ENCODE measurements around the gene MZB1. TPM values are rescaled to one million over a fixed set of nuclear protein-coding genes. Genes with fewer than 3 reads are reported as not detected.
A peak's percentile ranks its signal among the peaks of the same experiment; 100 is the strongest.

The MZB1 gene
- total RNA-seq, 1 experiment from 2014 or later = 0.52 TPM

DNA sequence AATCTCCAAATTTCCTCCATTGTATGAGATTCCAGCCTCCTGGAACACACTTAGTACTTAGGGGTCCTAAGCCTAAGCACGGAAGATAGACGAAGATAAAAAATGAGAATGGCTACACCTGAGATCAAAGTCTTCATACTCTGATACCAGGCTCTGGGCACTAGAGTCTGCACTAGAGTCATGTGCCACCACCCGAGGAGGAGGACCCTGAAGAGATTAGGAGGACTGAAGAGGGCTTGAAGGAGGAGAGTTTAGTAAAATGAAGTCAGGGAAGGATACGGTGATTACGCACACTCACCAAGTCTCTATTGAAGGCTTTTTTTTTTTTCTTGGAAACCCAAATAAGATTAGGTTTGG, 14.7 kb upstream of the MZB1 start:
- Histone ChIP-seq H3K27ac (peak overlapping the region; percentile 78), H2AFZ (peak overlapping the region; percentile 76), H3K4me1 (replicated peaks; ENCODE audit: insufficient read depth) (peaks cover 15% of the 10 kb centered on the region), H3K4me3 (peak overlapping the region; percentile 67; the same call in 1 of the 2 replicates), H3K36me3 (ENCODE audit: low read depth) (no peaks in the 10 kb centered on the region), H3K9me3 (ENCODE audit: insufficient read depth, low read depth) (no peaks in the 10 kb centered on the region), H3K9me2 (ENCODE audit: insufficient read depth) (no peaks in the 10 kb centered on the region), H4K20me1 (ENCODE audit: insufficient read depth) (no peaks in the 10 kb centered on the region), H3F3A (ENCODE audit: insufficient read depth, low read depth) (peaks cover 8% of the 10 kb centered on the region; the same call in 1 of the 2 replicates), H3K4me2 (peak overlapping the region; percentile 95), H3K27me3 (ENCODE audit: insufficient read depth, low read depth) (no peaks in the 10 kb centered on the region), H3K79me2 (ENCODE audit: low read depth) (no peaks in the 10 kb centered on the region)
- POLR2A ChIA-PET (ENCODE audit: unreplicated experiment) = no interaction called here
- TF ChIP-seq, protein P1, sequence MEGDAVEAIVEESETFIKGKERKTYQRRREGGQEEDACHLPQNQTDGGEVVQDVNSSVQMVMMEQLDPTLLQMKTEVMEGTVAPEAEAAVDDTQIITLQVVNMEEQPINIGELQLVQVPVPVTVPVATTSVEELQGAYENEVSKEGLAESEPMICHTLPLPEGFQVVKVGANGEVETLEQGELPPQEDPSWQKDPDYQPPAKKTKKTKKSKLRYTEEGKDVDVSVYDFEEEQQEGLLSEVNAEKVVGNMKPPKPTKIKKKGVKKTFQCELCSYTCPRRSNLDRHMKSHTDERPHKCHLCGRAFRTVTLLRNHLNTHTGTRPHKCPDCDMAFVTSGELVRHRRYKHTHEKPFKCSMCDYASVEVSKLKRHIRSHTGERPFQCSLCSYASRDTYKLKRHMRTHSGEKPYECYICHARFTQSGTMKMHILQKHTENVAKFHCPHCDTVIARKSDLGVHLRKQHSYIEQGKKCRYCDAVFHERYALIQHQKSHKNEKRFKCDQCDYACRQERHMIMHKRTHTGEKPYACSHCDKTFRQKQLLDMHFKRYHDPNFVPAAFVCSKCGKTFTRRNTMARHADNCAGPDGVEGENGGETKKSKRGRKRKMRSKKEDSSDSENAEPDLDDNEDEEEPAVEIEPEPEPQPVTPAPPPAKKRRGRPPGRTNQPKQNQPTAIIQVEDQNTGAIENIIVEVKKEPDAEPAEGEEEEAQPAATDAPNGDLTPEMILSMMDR (conservative IDR thresholded peaks at IDR 0.05) = no peak
- no peak for TF ChIP-seq EZH2 (IDR thresholded peaks at IDR 0.05; ENCODE audit: low read depth)
- CTCF ChIA-PET = no interaction called here
- DNase-seq = no peak
- TSS peak; percentile 82 for BruUV-seq (replicated peaks)
- intact Hi-C loops (cut with micrococcal nuclease; ENCODE audit: unreplicated experiment) = no loop called here

DNA sequence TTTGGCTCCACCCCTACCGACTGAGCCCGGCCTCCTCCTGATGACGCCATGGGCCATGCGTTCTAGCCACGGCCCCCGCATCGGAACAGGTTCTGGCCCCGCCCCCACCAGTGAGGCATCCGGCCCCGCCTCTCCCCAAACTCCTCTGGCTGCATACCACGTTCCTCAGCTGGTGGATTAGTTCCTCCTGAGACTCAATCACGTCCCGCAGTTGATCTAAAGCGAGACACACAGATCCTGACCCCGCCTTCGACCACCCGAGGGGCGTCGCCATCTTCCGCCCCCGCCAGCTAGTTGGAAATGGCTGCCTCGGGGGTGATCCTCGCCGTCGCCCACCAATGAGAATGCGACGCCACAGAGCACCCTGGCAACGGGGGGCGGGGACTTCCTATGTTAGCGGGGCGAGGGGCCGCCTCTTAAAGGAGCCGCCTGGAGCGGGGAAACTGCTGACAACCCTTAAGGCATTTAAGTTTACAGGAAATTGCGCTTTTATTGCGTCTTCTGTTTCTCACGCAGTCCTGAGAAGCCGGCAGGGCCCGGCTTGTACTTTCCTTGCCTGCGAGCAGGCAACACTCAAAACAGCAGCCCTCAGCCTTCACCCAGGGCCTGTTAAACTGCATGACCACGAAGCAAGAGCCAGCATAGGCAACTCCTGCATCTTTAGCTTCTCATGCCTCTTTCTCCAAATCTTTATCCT, 14.2 kb upstream of the MZB1 start, which contains the start of gene SPATA24:
Gene SPATA24, minus strand, starts transcription at position 303 of the 697 bp plus-strand sequence. Its CDS starts 29 bp downstream, at position 274.
- H3K9me2 ChIP-seq (ENCODE audit: insufficient read depth) = no peaks in the 10 kb centered on the region
- peaks cover 8% of the 10 kb centered on the region; the same call in 1 of the 2 replicates for H3F3A ChIP-seq (ENCODE audit: insufficient read depth, low read depth)
- H2AFZ ChIP-seq = peak within 1 kb of the TSS; percentile 76
- peaks cover 15% of the 10 kb centered on the region for H3K4me1 ChIP-seq (replicated peaks; ENCODE audit: insufficient read depth)
- H3K79me2 ChIP-seq (ENCODE audit: low read depth) = no peaks in the 10 kb centered on the region
- H4K20me1 ChIP-seq (ENCODE audit: insufficient read depth) = no peaks in the 10 kb centered on the region
- no TSS peak for BruUV-seq (replicated peaks)
- peak within 1 kb of the TSS; percentile 95 for H3K4me2 ChIP-seq
- peak; percentile 91 to 95 for DNase-seq
- H3K9me3 ChIP-seq (ENCODE audit: insufficient read depth, low read depth) = no peaks in the 10 kb centered on the region
- no peaks in the 10 kb centered on the region for H3K36me3 ChIP-seq (ENCODE audit: low read depth)
- POLR2A ChIA-PET (ENCODE audit: unreplicated experiment) = interaction anchor here (0.6 kb wide), 2 partner anchors 358 to 1066 kb away, joined by 5 to 24 read pairs; no protein-coding TSS in a partner anchor
- peak within 1 kb of the TSS; percentile 67 for H3K4me3 ChIP-seq
- CTCF ChIA-PET = no interaction called here
- intact Hi-C loops (cut with micrococcal nuclease; ENCODE audit: unreplicated experiment) = no loop called here
- peak within 1 kb of the TSS; percentile 78 for H3K27ac ChIP-seq
- H3K27me3 ChIP-seq (ENCODE audit: insufficient read depth, low read depth) = no peaks in the 10 kb centered on the region
- TF ChIP-seq EZH2 (IDR thresholded peaks at IDR 0.05; ENCODE audit: low read depth) = no peak
- TF ChIP-seq, protein P1 (conservative IDR thresholded peaks at IDR 0.05) = no peak

DNA sequence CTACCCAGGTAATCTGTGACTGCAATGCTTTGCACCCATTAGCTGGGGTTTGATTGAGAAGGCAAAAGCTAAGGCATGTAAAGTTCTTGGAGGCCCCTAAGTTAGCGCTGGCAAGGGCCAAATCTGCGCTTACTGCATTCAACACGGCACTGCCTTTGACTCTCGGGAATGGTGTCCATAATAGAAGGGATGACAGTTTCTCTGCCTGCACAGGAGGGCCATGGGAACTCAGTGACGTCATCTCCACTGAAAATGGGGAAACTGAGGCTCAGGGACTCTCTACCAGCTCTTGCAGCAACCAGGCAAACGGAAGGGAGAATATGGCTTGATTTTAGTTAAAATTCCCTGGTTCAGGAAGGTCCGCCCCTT, 13.7 kb upstream of the MZB1 start:
- Histone ChIP-seq H3K27me3 (ENCODE audit: insufficient read depth, low read depth) (no peaks in the 10 kb centered on the region), H3F3A (ENCODE audit: insufficient read depth, low read depth) (peaks cover 8% of the 10 kb centered on the region; the same call in 1 of the 2 replicates), H3K36me3 (ENCODE audit: low read depth) (no peaks in the 10 kb centered on the region), H3K9me3 (ENCODE audit: insufficient read depth, low read depth) (no peaks in the 10 kb centered on the region), H4K20me1 (ENCODE audit: insufficient read depth) (no peaks in the 10 kb centered on the region), H3K4me3 (peak overlapping the region; percentile 67), H3K79me2 (ENCODE audit: low read depth) (no peaks in the 10 kb centered on the region), H3K4me1 (replicated peaks; ENCODE audit: insufficient read depth) (peaks cover 15% of the 10 kb centered on the region), H3K27ac (peak overlapping the region; percentile 78), H3K4me2 (peak overlapping the region; percentile 95), H3K9me2 (ENCODE audit: insufficient read depth) (no peaks in the 10 kb centered on the region), H2AFZ (peak overlapping the region; percentile 76)
- TF ChIP-seq, protein P1 (conservative IDR thresholded peaks at IDR 0.05) = no peak
- TF ChIP-seq EZH2 (IDR thresholded peaks at IDR 0.05; ENCODE audit: low read depth) = no peak
- intact Hi-C loops (cut with micrococcal nuclease; ENCODE audit: unreplicated experiment) = no loop called here
- CTCF ChIA-PET = interaction anchor here (0.5 to 0.6 kb wide), 3 partner anchors 347 to 1125 kb away, joined by 4 to 9 read pairs (median 7); no protein-coding TSS in a partner anchor
- DNase-seq = no peak
- POLR2A ChIA-PET (ENCODE audit: unreplicated experiment) = interaction anchor here (0.5 to 0.6 kb wide), 2 partner anchors 93 to 358 kb away, joined by 5 to 8 read pairs; no protein-coding TSS in a partner anchor
- TSS peak; percentile 70 for BruUV-seq (replicated peaks)
